ENCODE results near the gene NFKBIE.

The NFKBIE gene

DNA sequence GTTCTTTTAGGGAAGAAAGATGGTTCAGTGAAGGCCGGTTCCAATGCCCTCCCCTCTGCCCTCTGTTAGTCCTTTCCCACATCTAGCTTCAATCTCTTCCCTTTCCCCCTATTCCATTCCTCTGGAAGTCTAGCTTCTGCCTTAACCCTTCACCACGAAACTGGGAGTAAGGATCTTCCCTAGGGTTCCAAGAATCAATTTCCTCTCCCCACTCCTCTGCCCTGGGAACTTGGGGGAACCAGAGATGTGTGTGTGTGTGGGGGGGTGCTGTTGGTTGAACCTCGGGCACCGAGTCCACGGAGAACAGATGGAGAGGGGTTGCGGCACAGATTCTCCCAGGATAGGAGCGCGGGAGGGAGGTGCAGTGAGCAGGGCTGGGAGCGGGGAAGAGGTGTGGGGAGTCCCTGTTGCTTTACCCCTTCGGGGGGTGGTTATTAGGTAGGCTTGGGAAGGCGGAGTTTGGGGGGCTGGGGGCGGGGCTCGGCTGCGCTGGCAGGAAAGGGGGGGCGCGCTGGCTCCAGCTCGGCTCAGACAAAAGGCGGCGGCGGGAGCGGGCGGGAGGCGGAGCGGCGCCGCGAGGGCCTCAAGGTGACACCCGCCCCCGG lies 4.7 kb upstream of the NFKBIE start, which contains the start of gene TMEM151B:
Gene TMEM151B, plus strand, starts transcription at position 530 of the 605 bp plus-strand sequence. CDS start 293 bp downstream, outside the sequence.
- no peak for DNase-seq (ENCODE audit: low read depth in 2 of 2)
- TF ChIP-seq, protein P1, sequence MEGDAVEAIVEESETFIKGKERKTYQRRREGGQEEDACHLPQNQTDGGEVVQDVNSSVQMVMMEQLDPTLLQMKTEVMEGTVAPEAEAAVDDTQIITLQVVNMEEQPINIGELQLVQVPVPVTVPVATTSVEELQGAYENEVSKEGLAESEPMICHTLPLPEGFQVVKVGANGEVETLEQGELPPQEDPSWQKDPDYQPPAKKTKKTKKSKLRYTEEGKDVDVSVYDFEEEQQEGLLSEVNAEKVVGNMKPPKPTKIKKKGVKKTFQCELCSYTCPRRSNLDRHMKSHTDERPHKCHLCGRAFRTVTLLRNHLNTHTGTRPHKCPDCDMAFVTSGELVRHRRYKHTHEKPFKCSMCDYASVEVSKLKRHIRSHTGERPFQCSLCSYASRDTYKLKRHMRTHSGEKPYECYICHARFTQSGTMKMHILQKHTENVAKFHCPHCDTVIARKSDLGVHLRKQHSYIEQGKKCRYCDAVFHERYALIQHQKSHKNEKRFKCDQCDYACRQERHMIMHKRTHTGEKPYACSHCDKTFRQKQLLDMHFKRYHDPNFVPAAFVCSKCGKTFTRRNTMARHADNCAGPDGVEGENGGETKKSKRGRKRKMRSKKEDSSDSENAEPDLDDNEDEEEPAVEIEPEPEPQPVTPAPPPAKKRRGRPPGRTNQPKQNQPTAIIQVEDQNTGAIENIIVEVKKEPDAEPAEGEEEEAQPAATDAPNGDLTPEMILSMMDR (IDR thresholded peaks at IDR 0.05; ENCODE audit: low read depth, low read length): no peak
- H3K4me3 ChIP-seq (replicated peaks in 1 of 2; ENCODE audit: low read depth in 2 of 2, low read length in 2 of 2): no peak within 1 kb of the TSS

GRCh38 chr6:44269178-44269920 lies 4.0 kb upstream of the NFKBIE start:
- TF ChIP-seq, protein P1 (IDR thresholded peaks at IDR 0.05; ENCODE audit: low read depth, low read length): no peak
- DNase-seq (ENCODE audit: low read depth in 2 of 2): no peak
- H3K4me3 ChIP-seq (replicated peaks in 1 of 2; ENCODE audit: low read depth in 2 of 2, low read length in 2 of 2): no peak overlapping the region

DNA sequence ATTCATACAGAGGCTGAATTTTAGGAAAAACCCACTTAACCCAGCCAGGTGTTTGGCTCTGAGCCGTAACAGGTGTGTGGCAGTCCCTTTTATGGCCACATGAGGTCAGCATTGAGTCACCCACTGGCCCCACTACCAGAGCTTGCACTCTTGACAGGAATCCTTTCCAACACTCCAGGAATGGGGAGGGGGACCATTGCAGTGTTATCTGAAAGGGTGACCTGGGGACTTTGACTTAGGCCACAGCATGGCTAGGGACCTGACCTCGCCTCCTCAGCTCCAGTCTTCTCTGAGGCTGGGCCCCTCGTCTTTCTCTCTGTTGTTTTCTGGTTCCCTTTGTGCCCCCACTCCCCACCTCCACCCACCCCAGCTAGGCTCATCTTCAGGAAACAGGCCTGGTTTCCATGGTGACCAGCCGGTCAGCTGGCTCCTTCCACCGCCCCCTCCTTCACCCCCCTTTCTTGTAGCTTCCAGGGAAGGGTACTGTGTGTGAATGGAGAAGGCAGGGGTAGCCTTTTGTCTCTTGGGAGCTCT lies 2.8 kb upstream of the NFKBIE start:
- peak; percentile 48 to 64 for DNase-seq (ENCODE audit: low read depth in 2 of 2)

GRCh38 chr6:44267252-44267651 lies 1.9 kb upstream of the NFKBIE start:
- TF ChIP-seq, protein P1 (IDR thresholded peaks at IDR 0.05; ENCODE audit: low read depth, low read length): no peak
- DNase-seq (ENCODE audit: low read depth in 2 of 2): no peak
- no peak overlapping the region for H3K4me3 ChIP-seq (replicated peaks in 1 of 2; ENCODE audit: low read depth in 2 of 2, low read length in 2 of 2)

More for the DNA sequence above, 2.8 kb upstream of the NFKBIE start:
- TF ChIP-seq, protein P1 (IDR thresholded peaks at IDR 0.05; ENCODE audit: low read depth, low read length): peak; percentile 99
- H3K4me3 ChIP-seq (replicated peaks in 1 of 2; ENCODE audit: low read depth in 2 of 2, low read length in 2 of 2): no peak overlapping the region

DNA sequence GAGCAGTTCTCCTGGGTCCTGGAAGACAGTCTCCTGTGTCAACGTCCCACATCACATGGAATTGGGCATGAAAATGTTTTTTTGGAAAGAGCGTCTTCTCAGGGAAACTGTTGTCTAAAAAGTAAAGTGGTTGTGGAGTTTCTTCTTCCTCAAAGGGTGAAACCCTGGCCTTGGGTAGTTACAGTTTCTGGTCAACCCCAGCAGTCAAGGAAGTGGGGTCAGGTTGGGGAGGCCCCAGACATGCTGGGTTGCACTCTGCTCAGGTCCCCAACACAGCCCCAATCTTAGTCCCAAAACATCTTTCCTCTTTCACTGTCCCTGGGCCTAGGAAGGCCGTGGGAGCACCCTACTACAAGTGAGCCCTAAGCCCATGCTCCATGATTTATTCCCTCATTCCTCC lies 996 bp upstream of the NFKBIE start:
- H3K4me3 ChIP-seq (replicated peaks in 1 of 2; ENCODE audit: low read depth in 2 of 2, low read length in 2 of 2): no peak overlapping the region
- no peak for DNase-seq (ENCODE audit: low read depth in 2 of 2)
- TF ChIP-seq, protein P1 (IDR thresholded peaks at IDR 0.05; ENCODE audit: low read depth, low read length): no peak

DNA sequence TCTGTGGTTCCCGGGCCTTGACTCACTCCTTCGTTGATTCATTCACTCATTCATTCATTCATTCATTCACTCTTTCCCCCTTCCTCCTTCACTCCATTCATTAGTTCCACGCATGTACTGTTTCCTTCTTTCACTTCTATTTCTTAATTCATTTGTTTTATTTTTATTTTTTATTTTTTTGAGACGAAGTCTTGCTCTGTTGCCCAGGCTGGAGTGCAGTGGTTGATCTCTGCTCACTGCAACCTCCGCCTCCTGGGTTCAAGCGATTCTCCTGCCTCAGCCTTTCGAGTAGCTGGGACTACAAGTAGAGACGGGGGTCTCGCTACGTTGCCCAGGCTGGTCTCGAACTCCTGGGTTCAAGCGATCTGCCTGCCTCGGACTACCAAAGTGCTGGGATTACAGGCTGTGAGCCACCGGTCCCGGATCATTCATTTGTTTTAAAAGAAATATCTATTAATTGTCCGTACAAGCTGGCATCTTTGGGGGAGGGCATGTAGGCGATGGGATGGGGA lies 427 bp upstream of the NFKBIE start:
- no peak for DNase-seq (ENCODE audit: low read depth in 2 of 2)
- TF ChIP-seq, protein P1 (IDR thresholded peaks at IDR 0.05; ENCODE audit: low read depth, low read length): no peak
- H3K4me3 ChIP-seq (replicated peaks in 1 of 2; ENCODE audit: low read depth in 2 of 2, low read length in 2 of 2): no peak overlapping the region

Measured in cardiac fibroblast (primary cell).